Measurements from ENCODE around the gene DIPK1B.
"Not testable (repeated sequence)": the region's sequence is repeated elsewhere in the genome, so short reads cannot be mapped to it uniquely, and the experiment has no call there.

DNA sequence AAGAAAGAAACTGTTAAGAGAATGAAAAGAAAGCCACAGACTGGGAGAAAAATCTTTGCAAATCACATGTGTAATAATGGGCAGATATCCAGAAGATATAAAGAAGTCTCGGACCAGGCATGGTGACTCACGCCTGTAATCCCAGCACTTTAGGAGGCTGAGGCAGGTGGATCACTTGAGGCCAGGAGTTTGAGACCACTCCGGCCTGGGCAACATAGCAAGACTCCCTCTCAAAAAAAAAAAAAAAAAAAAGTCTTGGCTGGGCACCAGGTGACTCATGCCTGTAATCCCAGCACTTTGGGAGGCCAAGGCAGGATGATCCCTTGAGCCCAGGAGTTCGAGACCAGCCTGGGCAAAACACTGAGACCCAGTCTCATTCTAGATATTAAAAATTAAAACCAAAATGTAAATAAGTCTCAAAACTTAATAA lies 1.1 kb upstream of the DIPK1B start:
- TF ChIP-seq POLR2A (IDR thresholded peaks at IDR 0.05), result not testable (repeated sequence)
- TF ChIP-seq, protein P1, sequence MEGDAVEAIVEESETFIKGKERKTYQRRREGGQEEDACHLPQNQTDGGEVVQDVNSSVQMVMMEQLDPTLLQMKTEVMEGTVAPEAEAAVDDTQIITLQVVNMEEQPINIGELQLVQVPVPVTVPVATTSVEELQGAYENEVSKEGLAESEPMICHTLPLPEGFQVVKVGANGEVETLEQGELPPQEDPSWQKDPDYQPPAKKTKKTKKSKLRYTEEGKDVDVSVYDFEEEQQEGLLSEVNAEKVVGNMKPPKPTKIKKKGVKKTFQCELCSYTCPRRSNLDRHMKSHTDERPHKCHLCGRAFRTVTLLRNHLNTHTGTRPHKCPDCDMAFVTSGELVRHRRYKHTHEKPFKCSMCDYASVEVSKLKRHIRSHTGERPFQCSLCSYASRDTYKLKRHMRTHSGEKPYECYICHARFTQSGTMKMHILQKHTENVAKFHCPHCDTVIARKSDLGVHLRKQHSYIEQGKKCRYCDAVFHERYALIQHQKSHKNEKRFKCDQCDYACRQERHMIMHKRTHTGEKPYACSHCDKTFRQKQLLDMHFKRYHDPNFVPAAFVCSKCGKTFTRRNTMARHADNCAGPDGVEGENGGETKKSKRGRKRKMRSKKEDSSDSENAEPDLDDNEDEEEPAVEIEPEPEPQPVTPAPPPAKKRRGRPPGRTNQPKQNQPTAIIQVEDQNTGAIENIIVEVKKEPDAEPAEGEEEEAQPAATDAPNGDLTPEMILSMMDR (IDR thresholded peaks at IDR 0.05), result not testable (repeated sequence)
